CD14-positive monocyte (primary cell): Measurements from ENCODE around the gene MXRA8. TPM values are rescaled to one million over a fixed set of nuclear protein-coding genes. Genes with fewer than 3 reads are reported as not detected.
A peak's percentile ranks its signal among the peaks of the same experiment; 100 is the strongest.
"Not testable (repeated sequence)": the region's sequence is repeated elsewhere in the genome, so short reads cannot be mapped to it uniquely, and the experiment has no call there.

Experiments
- DNase-seq, 3 donors: peaks; one replicate each; pipeline ENCODE4 v3.0.0-alpha.2; 2011 to 2022
- H2AFZ ChIP-seq: 2 replicates; pipeline ENCODE4 v1.6.0; 2012; ENCODE audit warnings: mild to moderate bottlenecking, low read depth, low read length, inconsistent platforms; ENCODE audit not compliant: insufficient read depth, poor library complexity, severe bottlenecking
- H3K27ac ChIP-seq, 2 donors: 1 replicate in 1 of 2; 2 replicates in 1 of 2; pipeline ENCODE4 v1.5.1; 2012 to 2013; ENCODE audit warnings: low read length in 2 of 2, control low read depth in 1 of 2, inconsistent platforms in 1 of 2, low read depth in 1 of 2, mild to moderate bottlenecking in 1 of 2
- H3K27me3 ChIP-seq, 2 donors: one replicate each; pipeline versions ENCODE4 v1.6.0 to v1.6.1; 2011 to 2013; ENCODE audit warnings: low read length in 2 of 2; ENCODE audit not compliant: control insufficient read depth in 2 of 2, insufficient read depth in 2 of 2
- H3K36me3 ChIP-seq, 2 donors: replicated peaks in 1 of 2; 1 replicate in 1 of 2; 2 replicates in 1 of 2; pipeline versions ENCODE4 v1.5.1 to v1.6.1; 2012 to 2013; ENCODE audit warnings: low read length in 2 of 2, control low read depth in 1 of 2, inconsistent platforms in 1 of 2, mild to moderate bottlenecking in 1 of 2; ENCODE audit not compliant: insufficient read depth in 2 of 2, control insufficient read depth in 1 of 2
- H3K4me1 ChIP-seq, 2 donors: 1 replicate in 1 of 2; 2 replicates in 1 of 2; pipeline versions ENCODE4 v1.5.1 to v1.6.1; 2012 to 2013; ENCODE audit warnings: low read length in 2 of 2, control low read depth in 1 of 2, inconsistent platforms in 1 of 2, mild to moderate bottlenecking in 1 of 2, moderate library complexity in 1 of 2; ENCODE audit not compliant: insufficient read depth in 2 of 2, control insufficient read depth in 1 of 2
- H3K4me2 ChIP-seq: replicated peaks from 2 replicates; pipeline ENCODE3; 2012; ENCODE audit warnings: low read length, moderate library complexity, mild to moderate bottlenecking; ENCODE audit not compliant: poor library complexity, severe bottlenecking; ENCODE audit errors: extremely low read depth
- H3K4me3 ChIP-seq, 3 experiments: fragments of 200-600 bp in 1 of 3; sonication (generic) in 1 of 3; replicated peaks in 1 of 3; 1 replicate in 2 of 3; 2 replicates in 1 of 3; pipeline ENCODE4 v1.5.1; 2011 to 2013; ENCODE audit warnings: low read length in 3 of 3, mild to moderate bottlenecking in 3 of 3, control low read depth in 2 of 3, low read depth in 2 of 3, inconsistent platforms in 1 of 3, moderate library complexity in 1 of 3
- H3K79me2 ChIP-seq: 2 replicates; pipeline ENCODE4 v1.6.0; 2012; ENCODE audit warnings: mild to moderate bottlenecking, control low read depth, inconsistent platforms, low read length, moderate library complexity; ENCODE audit not compliant: insufficient read depth
- H3K9ac ChIP-seq: 2 replicates; pipeline ENCODE4 v1.6.0; 2017; ENCODE audit warnings: low read length, mild to moderate bottlenecking; ENCODE audit not compliant: insufficient read depth, poor library complexity, severe bottlenecking
- H3K9me3 ChIP-seq, 2 donors: replicated peaks in 1 of 2; 1 replicate in 1 of 2; 2 replicates in 1 of 2; pipeline versions ENCODE4 v1.5.1 to v1.6.1; 2012 to 2013; ENCODE audit warnings: low read length in 2 of 2, control low read depth in 1 of 2; ENCODE audit not compliant: control insufficient read depth in 1 of 2, insufficient read depth in 1 of 2
- H4K20me1 ChIP-seq: 2 replicates; pipeline ENCODE4 v1.6.0; 2012; ENCODE audit warnings: mild to moderate bottlenecking, low read length, control low read depth, moderate library complexity; ENCODE audit not compliant: insufficient read depth
- H3K27ac Mint-ChIP-seq, 7 donors: one replicate each; pipeline ENCODE4 v1.8.0; 2020; ENCODE audit warnings: mild to moderate bottlenecking in 7 of 7, mixed read lengths in 7 of 7, moderate library complexity in 6 of 7, inconsistent platforms in 2 of 7
- H3K27me3 Mint-ChIP-seq, 3 donors: one replicate each; pipeline ENCODE4 v1.8.0; 2021 to 2022; ENCODE audit warnings: low read depth in 3 of 3, mild to moderate bottlenecking in 3 of 3, mixed read lengths in 3 of 3, moderate library complexity in 3 of 3, inconsistent platforms in 1 of 3
- H3K36me3 Mint-ChIP-seq, 2 donors: one replicate each; pipeline ENCODE4 v1.8.0; 2020; ENCODE audit warnings: mixed read lengths in 2 of 2, inconsistent platforms in 1 of 2, mild to moderate bottlenecking in 1 of 2
- H3K4me1 Mint-ChIP-seq: one replicate; pipeline ENCODE4 v1.8.0; 2020; ENCODE audit warnings: mild to moderate bottlenecking, mixed read lengths
- H3K4me3 Mint-ChIP-seq, 2 donors: one replicate each; pipeline ENCODE4 v1.8.0; 2020; ENCODE audit warnings: mild to moderate bottlenecking in 2 of 2, mixed read lengths in 2 of 2, moderate library complexity in 1 of 2
- H3K9me3 Mint-ChIP-seq, 7 donors: one replicate each; pipeline ENCODE4 v1.8.0; 2020 to 2022; ENCODE audit warnings: mixed read lengths in 7 of 7, mild to moderate bottlenecking in 6 of 7, moderate library complexity in 6 of 7, inconsistent platforms in 2 of 7
- CTCF ChIP-seq: fragments of 200-600 bp; IDR thresholded peaks from one replicate; pipeline ENCODE4 v1.8.0; 2022; ENCODE audit warnings: antibody characterized with exemption, mild to moderate bottlenecking
- WGBS: methylation state at CpG from one replicate; pipeline ENCODE4 v1.1.5; 2013; ENCODE audit warnings: missing lambda C conversion rate; ENCODE audit not compliant: insufficient coverage; 5-methylcytosine and 5-hydroxymethylcytosine counted together
- intact Hi-C, 2 donors: fragments of 100-400 bp; cut with micrococcal nuclease; formaldehyde crosslinking; loops; one replicate each; pipeline versions ENCODE4 v1.15.0 to v1.15.1; 2023
- polyA plus RNA-seq, 3 donors: library from polyadenylated mRNA; depleted of rRNA in 1 of 3; unstranded in 2 of 3; stranded (reverse) in 1 of 3; fragments of 300-500 nt in 2 of 3; fragments of >200 nt in 1 of 3; fragmentation: Illumina TruSeq in 2 of 3; gene quantifications; 1 replicate in 2 of 3; 2 replicates in 1 of 3; pipeline ENCODE4 v1.2.3, GENCODE V29; 2012 to 2021

The MXRA8 gene
- polyA plus RNA-seq, 3 donors, result not detected

GRCh38 chr1:1317420-1317819 is 40.9 kb downstream of the MXRA8 start:
- WGBS, result 97% methylated on average over 5 of the region's 6 CpGs
- no peak overlapping the region for H3K4me3 Mint-ChIP-seq
- Histone ChIP-seq H3K4me2 (no peak overlapping the region), H4K20me1 (peaks cover 77% of the 10 kb centered on the region), H3K36me3 (peaks cover 60 to 78% of the 10 kb centered on the region in 2 donors), H3K27ac (no peak overlapping the region), H3K4me3 (no peak overlapping the region), H3K9ac (no peak overlapping the region), H3K27me3 (no peaks in the 10 kb centered on the region), H3K9me3 (no peaks in the 10 kb centered on the region), H3K4me1 (no peaks in the 10 kb centered on the region), H3K79me2 (peaks cover 24% of the 10 kb centered on the region), H2AFZ (no peak overlapping the region)
- H3K27ac Mint-ChIP-seq, result peak overlapping the region in 1 of 7 donors; percentile 11
- no peak for DNase-seq
- H3K27me3 Mint-ChIP-seq, result no peaks in the 10 kb centered on the region
- H3K36me3 Mint-ChIP-seq, result peaks cover 48 to 76% of the 10 kb centered on the region in 2 donors
- intact Hi-C loops, result no loop called here
- no peaks in the 10 kb centered on the region for H3K9me3 Mint-ChIP-seq
- no peak for TF ChIP-seq CTCF
- H3K4me1 Mint-ChIP-seq, result peaks cover 5% of the 10 kb centered on the region

GRCh38 chr1:1316199-1316598 is 42.2 kb downstream of the MXRA8 start:
- H3K4me3 Mint-ChIP-seq, H3K4me1 ChIP-seq, H3K27me3 Mint-ChIP-seq, H3K4me2 ChIP-seq, DNase-seq, H3K9ac ChIP-seq, H2AFZ ChIP-seq, H3K4me3 ChIP-seq, H3K4me1 Mint-ChIP-seq, intact Hi-C loops, H3K9me3 Mint-ChIP-seq, H3K27me3 ChIP-seq, H3K9me3 ChIP-seq, H3K27ac ChIP-seq: not testable (repeated sequence)
- 100% methylated on average over 2 of the region's 8 CpGs for WGBS
- Histone ChIP-seq H4K20me1 (peaks cover 71% of the 10 kb centered on the region), H3K36me3 (peaks cover 72 to 89% of the 10 kb centered on the region in 2 donors), H3K79me2 (peaks cover 16% of the 10 kb centered on the region)
- H3K36me3 Mint-ChIP-seq, result peaks cover 48 to 88% of the 10 kb centered on the region in 2 donors
- peak overlapping the region in 3 of 7 donors; percentile 10 to 36 (median 33) for H3K27ac Mint-ChIP-seq
